Measurements from ENCODE around the gene DYNLT2. TPM values are rescaled to one million over a fixed set of nuclear protein-coding genes. Genes with fewer than 3 reads are reported as not detected.
A peak's percentile ranks its signal among the peaks of the same experiment; 100 is the strongest.

The DYNLT2 gene, protein sequence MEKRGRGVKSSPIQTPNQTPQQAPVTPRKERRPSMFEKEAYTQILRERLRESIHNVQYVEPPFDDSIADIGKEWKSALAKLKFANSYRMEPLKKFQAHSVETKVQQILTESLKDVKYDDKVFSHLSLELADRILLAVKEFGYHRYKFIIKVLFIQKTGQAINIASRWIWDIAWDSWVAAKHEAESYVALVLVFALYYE
- 1.9 and 2.9 TPM in 2 replicates for total RNA-seq
- 2.4 and 5.0 TPM in 2 replicates for polyA plus RNA-seq

DNA sequence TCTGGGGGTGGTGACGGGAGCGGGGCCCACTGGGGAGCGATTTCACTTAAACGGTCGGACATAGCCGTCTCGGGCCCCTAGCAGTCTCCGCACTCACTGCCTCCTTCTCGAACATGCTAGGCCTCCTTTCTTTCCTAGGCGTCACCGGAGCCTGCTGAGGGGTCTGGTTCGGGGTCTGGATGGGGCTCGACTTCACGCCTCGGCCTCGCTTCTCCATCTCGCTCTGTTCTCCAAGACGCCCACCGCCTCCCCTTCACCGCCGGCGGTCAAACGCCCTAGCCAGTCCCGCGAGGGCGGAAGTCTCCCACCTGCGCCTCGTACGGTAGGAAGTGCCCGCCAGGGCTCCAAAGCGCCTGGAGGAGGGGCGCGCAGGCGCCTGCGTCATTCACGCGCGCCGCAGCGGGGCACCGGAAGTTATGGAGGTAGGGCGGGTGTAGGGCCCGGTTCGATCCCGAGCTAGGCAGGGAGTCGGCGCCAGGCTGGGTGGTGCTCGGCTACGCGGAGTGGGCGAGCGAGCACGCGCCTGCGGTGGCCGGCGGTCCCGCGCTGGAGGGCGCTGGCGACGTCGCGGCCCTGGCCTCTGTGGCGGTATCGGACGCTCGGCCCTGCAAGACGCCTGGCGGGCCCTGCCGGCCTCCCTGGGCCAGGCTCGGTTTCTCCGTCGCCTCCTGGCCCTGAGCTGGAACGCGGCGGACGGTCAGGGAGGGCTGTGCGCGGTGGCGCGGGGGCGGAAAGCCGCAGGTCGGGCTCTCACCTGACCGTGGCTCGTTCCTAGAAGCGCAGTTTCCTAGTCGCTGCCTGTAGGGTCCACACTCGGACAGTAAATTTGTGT, at the start of gene DYNLT2, which contains the start of gene ERMARD:
Gene DYNLT2, minus strand, starts transcription at position 331 of the 832 bp plus-strand sequence. Its CDS starts 114 bp downstream, at position 217.
Gene ERMARD, plus strand, starts transcription at position 381 of the 832 bp plus-strand sequence. Its CDS starts 36 bp downstream, at position 417.
- H3K4me3 ChIP-seq, result peak within 1 kb of the TSS; percentile 64
- H3K27me3 ChIP-seq, result no peaks in the 10 kb centered on the region
- H3K9me3 ChIP-seq (ENCODE audit: low read depth), result no peaks in the 10 kb centered on the region
- H3K4me1 ChIP-seq (ENCODE audit: low read depth), result peaks cover 23% of the 10 kb centered on the region
- TF ChIP-seq, protein P1, sequence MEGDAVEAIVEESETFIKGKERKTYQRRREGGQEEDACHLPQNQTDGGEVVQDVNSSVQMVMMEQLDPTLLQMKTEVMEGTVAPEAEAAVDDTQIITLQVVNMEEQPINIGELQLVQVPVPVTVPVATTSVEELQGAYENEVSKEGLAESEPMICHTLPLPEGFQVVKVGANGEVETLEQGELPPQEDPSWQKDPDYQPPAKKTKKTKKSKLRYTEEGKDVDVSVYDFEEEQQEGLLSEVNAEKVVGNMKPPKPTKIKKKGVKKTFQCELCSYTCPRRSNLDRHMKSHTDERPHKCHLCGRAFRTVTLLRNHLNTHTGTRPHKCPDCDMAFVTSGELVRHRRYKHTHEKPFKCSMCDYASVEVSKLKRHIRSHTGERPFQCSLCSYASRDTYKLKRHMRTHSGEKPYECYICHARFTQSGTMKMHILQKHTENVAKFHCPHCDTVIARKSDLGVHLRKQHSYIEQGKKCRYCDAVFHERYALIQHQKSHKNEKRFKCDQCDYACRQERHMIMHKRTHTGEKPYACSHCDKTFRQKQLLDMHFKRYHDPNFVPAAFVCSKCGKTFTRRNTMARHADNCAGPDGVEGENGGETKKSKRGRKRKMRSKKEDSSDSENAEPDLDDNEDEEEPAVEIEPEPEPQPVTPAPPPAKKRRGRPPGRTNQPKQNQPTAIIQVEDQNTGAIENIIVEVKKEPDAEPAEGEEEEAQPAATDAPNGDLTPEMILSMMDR (IDR thresholded peaks at IDR 0.05; ENCODE audit: low read depth, low read length), result peak; percentile 9
- peak within 1 kb of the TSS; percentile 99 for H3K27ac ChIP-seq
- H3K36me3 ChIP-seq, result peaks cover under 1% of the 10 kb centered on the region
- peak; percentile 95 to 96 for DNase-seq (ENCODE audit: low read depth in 1 of 2, low spot score in 1 of 2)

DNA sequence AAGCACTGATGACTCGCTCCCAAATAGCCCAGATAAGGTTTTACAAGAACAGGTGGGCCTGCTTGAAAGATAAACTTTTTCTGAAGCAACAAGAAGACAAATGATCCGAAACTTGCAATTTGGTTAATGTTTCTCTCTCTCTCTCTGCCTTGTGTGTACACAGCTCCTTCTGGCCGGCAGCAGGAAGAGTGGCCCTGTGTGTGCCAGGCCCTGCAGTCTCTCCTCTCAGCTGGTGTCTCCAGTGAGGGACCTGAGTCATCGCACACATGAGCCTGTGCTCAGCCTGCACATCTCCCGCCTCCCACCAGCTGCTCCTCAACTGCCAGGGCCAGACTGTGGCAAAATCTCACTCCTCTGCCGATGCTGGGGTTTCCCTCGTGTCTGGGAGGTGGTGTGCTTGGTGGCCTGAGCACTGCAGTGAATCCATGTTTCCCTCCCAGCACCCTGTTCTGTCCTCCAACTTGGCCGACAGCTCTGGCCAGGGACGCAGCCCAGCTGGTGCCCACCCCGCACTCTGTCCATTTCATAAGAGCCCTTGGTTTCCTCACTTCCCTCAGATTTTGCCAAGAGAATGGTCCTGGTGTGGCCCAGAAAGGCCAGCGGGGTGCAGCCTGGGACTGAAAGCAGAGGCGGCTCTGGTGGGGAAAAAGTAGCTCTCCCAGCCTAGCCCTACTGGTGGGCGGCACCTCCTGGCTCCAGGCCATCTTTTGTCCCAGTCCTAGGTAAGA, 49.5 kb upstream of the DYNLT2 start:
- DNase-seq (ENCODE audit: low read depth in 1 of 2, low spot score in 1 of 2), result peak; percentile 28 to 54
- Histone ChIP-seq H3K27me3 (no peaks in the 10 kb centered on the region), H3K27ac (peak overlapping the region; percentile 5), H3K9me3 (ENCODE audit: low read depth) (no peaks in the 10 kb centered on the region), H3K36me3 (no peaks in the 10 kb centered on the region), H3K4me3 (no peak overlapping the region), H3K4me1 (ENCODE audit: low read depth) (no peaks in the 10 kb centered on the region)
- TF ChIP-seq, protein P1 (IDR thresholded peaks at IDR 0.05; ENCODE audit: low read depth, low read length), result no peak

DNA sequence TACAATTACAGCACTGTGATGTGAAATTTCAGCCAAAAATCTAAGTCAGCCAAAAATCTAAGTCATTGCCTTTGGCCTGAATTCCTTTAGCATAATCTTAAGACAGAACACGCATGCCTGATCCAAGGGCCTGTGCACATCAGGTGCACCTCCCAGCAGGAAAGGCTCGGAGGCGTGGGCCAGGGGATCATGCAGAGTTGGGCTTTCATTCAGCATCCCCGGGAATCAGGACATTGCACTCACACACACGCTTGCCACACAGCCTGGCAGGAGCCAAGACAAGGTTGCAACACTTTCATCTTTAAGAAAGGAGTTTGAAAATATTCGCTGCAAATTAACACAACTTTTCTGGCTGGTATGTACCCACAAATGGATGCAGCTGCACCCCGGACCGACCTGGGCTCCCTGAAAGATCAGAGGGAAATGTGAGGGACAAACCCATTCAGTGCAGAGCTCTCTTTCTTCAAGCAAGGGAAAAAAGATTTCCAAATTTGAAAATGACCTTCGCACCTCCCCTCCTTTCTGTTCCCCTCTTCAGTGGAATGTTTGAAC, 48.8 kb upstream of the DYNLT2 start:
- Histone ChIP-seq H3K4me3 (no peak overlapping the region), H3K9me3 (ENCODE audit: low read depth) (no peaks in the 10 kb centered on the region), H3K4me1 (ENCODE audit: low read depth) (no peaks in the 10 kb centered on the region), H3K36me3 (no peaks in the 10 kb centered on the region), H3K27me3 (no peaks in the 10 kb centered on the region), H3K27ac (no peak overlapping the region)
- peak in 1 of 2 donors; percentile 19 for DNase-seq (ENCODE audit: low read depth in 1 of 2, low spot score in 1 of 2)
- TF ChIP-seq, protein P1 (IDR thresholded peaks at IDR 0.05; ENCODE audit: low read depth, low read length), result no peak

DNA sequence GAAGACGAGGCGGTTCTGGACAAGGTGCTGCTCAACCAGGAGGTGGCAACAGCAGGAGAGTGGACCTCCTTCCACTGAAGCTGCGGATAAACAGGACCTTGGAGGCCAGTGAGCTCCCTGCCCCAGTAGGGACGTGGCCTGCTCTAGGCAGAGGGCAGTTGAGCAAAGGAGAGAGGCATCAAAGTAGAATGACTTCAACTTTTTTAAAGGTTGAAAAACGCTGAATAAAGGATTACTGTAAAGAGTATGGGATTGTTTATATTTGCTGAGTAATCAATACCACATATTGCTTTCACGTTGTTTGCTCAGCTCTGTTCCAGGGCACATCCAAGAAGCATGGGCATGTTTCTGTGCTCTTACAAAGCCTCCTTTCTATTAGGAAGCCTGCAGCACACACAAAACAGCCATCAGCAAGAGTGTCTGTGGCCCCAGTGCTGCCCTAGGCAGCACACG, 48.1 kb upstream of the DYNLT2 start:
- Histone ChIP-seq H3K4me3 (no peak overlapping the region), H3K4me1 (ENCODE audit: low read depth) (no peaks in the 10 kb centered on the region), H3K36me3 (no peaks in the 10 kb centered on the region), H3K9me3 (ENCODE audit: low read depth) (no peaks in the 10 kb centered on the region), H3K27ac (no peak overlapping the region), H3K27me3 (no peaks in the 10 kb centered on the region)
- TF ChIP-seq, protein P1 (IDR thresholded peaks at IDR 0.05; ENCODE audit: low read depth, low read length), result no peak
- no peak for DNase-seq (ENCODE audit: low read depth in 1 of 2, low spot score in 1 of 2)

Measured in cardiac muscle cell (in vitro differentiated cells and primary cell).